ENCODE results near the gene TMEM222.

GRCh38 chr1:27336756-27337155 lies 14.8 kb downstream of the TMEM222 start:
- TF ChIP-seq CTCF (IDR thresholded peaks at IDR 0.05) (no peak), POLR2A (IDR thresholded peaks at IDR 0.05) (no peak)
